Spleen (tissue), 11 donors: ENCODE results near the gene FYB1. TPM values are rescaled to one million over a fixed set of nuclear protein-coding genes. Genes with fewer than 3 reads are reported as not detected.

Experiments
- DNase-seq: peaks from one replicate; pipeline ENCODE4 v3.0.0-alpha.2; 2020
- H3K27ac ChIP-seq, 8 donors: fragments of 200-600 bp; sonication (generic) in 7 of 8; 1 replicate in 4 of 8; 2 replicates in 4 of 8; pipeline versions ENCODE4 v1.5.0 to v1.8.0; 2016 to 2021; ENCODE audit warnings: inconsistent platforms in 4 of 8, mild to moderate bottlenecking in 4 of 8, moderate library complexity in 1 of 8
- H3K27me3 ChIP-seq, 7 donors: fragments of 200-600 bp; sonication (generic) in 6 of 7; replicated peaks in 1 of 7; 1 replicate in 4 of 7; 2 replicates in 3 of 7; pipeline versions ENCODE4 v1.5.0 to v1.8.0; 2016 to 2021; ENCODE audit warnings: inconsistent platforms in 3 of 7, mild to moderate bottlenecking in 1 of 7
- H3K36me3 ChIP-seq, 6 donors: fragments of 200-600 bp; sonication (generic) in 5 of 6; 1 replicate in 4 of 6; 2 replicates in 2 of 6; pipeline versions ENCODE4 v1.5.0 to v1.8.0; 2016 to 2021; ENCODE audit warnings: inconsistent platforms in 2 of 6
- H3K4me1 ChIP-seq, 6 donors: fragments of 200-600 bp; sonication (generic) in 5 of 6; 1 replicate in 3 of 6; 2 replicates in 3 of 6; pipeline versions ENCODE4 v1.5.0 to v1.8.0; 2016 to 2021; ENCODE audit warnings: inconsistent platforms in 3 of 6
- H3K4me3 ChIP-seq, 8 donors: fragments of 200-600 bp; sonication (generic) in 7 of 8; 1 replicate in 4 of 8; 2 replicates in 4 of 8; pipeline versions ENCODE4 v1.5.0 to v1.8.0; 2016 to 2021; ENCODE audit warnings: inconsistent platforms in 4 of 8, mild to moderate bottlenecking in 4 of 8, moderate library complexity in 2 of 8
- H3K9me3 ChIP-seq, 8 donors: fragments of 200-600 bp; sonication (generic) in 7 of 8; 1 replicate in 4 of 8; 2 replicates in 4 of 8; pipeline versions ENCODE4 v1.5.0 to v1.8.0; 2016 to 2021; ENCODE audit warnings: inconsistent platforms in 4 of 8
- POLR2A ChIP-seq, 3 donors: fragments of 450-650 bp; IDR thresholded peaks; one replicate each; pipeline ENCODE4 v1.5.1; 2017; ENCODE audit warnings: antibody characterized with exemption in 3 of 3, mild to moderate bottlenecking in 1 of 3
- POLR2AphosphoS5 ChIP-seq, 3 donors: sonication (generic); formaldehyde crosslinking; IDR thresholded peaks; one replicate each; pipeline ENCODE4 v1.5.1; 2017; ENCODE audit warnings: antibody characterized with exemption in 3 of 3
- WGBS, 5 donors: extraction: QIAGEN DNeasy Blood & Tissue Kit in 3 of 5; methylation state at CpG; one replicate each; pipeline versions ENCODE4 v1.1.5 to v1.1.7; 2013 to 2018; 5-methylcytosine and 5-hydroxymethylcytosine counted together
- intact Hi-C: fragments of 100-400 bp; cut with DNase I; formaldehyde crosslinking; loops from one replicate; pipeline ENCODE4 v1.15.0; 2023; ENCODE audit warnings: low total_unique reads
- polyA plus RNA-seq, 3 donors: library from polyadenylated mRNA; stranded (reverse); fragments of 200-250 nt; gene quantifications; one replicate each; pipeline ENCODE4 v1.2.1, GENCODE V29; 2013
- total RNA-seq, 7 donors: library from RNA; depleted of rRNA in 3 of 7; stranded (reverse); fragments of >200 nt in 3 of 7; fragmentation: NEBNext Ultra II Directional in 4 of 7; extraction: Animal tissue kit (Norgen Biotek cat#: 25700) in 4 of 7; gene quantifications; one replicate each; pipeline versions ENCODE4 v1.1.0 to v1.2.1, GENCODE V29; 2016 to 2021
- TF ChIP-seq, protein P1 (sequence below), 11 experiments: fragments of 200-600 bp in 7 of 11; fragments of 450-650 bp in 4 of 11; sonication (generic) in 4 of 11; IDR thresholded peaks in 8 of 11; conservative IDR thresholded peaks in 3 of 11; 1 replicate in 7 of 11; 2 replicates in 4 of 11; pipeline versions ENCODE4 v1.4.0 to v1.8.0; 2016 to 2021; ENCODE audit warnings: antibody characterized with exemption in 11 of 11, inconsistent platforms in 4 of 11, mild to moderate bottlenecking in 1 of 11
- donor health status: healthy with polysubstance abuse.
- donor health status: DM: no; HTN: no; CAD: no; lungs with moderate emphysema.
- donor health status: DM: no; HTN: no; CAD: no.
- donor health status: Bipolar disorder and iron deficiency.
- donor health status: healthy.
- donor health status: DM: no; HTN: no; CAD: no.
- donor health status: DM: yes; HTN: yes; CAD: no.

Gene FYB1
- total and polyA plus RNA-seq, 10 donors: 21.0 to 287 (median 200) TPM

DNA sequence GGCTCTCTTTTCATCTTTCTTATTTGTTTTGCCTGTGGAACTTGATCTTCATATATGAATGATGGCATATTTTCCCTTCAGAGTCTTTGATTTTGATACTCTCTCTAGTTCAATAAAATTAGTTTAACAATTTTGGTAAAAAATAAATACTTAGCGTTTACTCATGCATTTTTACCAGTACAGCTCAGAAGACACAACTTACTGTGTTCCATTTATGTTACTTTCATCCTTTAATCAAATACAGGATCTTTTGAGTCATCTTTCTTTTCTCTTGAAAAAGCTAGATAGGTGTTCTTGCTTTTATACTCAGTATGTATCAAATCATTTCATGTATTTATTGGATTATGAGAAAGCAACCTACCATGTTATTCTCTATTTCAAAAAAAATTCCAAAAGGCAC, 98.0 kb downstream of the FYB1 start:
- Histone ChIP-seq H3K4me1 (peaks cover 0 to 3% (median 0%) of the 10 kb centered on the region in 6 donors), H3K27ac (no peak overlapping the region), H3K9me3 (no peaks in the 10 kb centered on the region), H3K36me3 (peaks cover 0 to 98% (median 11%) of the 10 kb centered on the region in 6 donors), H3K27me3 (no peaks in the 10 kb centered on the region), H3K4me3 (no peak overlapping the region)
- no peak for DNase-seq
- intact Hi-C loops: no loop called here
- WGBS, 5 donors: 80 to 88% (median 87%) methylated on average over 1 of the region's 1 CpG
- TF ChIP-seq POLR2A (IDR thresholded peaks at IDR 0.05): no peak
- TF ChIP-seq, protein P1, sequence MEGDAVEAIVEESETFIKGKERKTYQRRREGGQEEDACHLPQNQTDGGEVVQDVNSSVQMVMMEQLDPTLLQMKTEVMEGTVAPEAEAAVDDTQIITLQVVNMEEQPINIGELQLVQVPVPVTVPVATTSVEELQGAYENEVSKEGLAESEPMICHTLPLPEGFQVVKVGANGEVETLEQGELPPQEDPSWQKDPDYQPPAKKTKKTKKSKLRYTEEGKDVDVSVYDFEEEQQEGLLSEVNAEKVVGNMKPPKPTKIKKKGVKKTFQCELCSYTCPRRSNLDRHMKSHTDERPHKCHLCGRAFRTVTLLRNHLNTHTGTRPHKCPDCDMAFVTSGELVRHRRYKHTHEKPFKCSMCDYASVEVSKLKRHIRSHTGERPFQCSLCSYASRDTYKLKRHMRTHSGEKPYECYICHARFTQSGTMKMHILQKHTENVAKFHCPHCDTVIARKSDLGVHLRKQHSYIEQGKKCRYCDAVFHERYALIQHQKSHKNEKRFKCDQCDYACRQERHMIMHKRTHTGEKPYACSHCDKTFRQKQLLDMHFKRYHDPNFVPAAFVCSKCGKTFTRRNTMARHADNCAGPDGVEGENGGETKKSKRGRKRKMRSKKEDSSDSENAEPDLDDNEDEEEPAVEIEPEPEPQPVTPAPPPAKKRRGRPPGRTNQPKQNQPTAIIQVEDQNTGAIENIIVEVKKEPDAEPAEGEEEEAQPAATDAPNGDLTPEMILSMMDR (IDR thresholded peaks at IDR 0.05 in 8 of 11, conservative IDR thresholded peaks at IDR 0.05 in 3 of 11): no peak
- TF ChIP-seq POLR2AphosphoS5 (IDR thresholded peaks at IDR 0.05): no peak

DNA sequence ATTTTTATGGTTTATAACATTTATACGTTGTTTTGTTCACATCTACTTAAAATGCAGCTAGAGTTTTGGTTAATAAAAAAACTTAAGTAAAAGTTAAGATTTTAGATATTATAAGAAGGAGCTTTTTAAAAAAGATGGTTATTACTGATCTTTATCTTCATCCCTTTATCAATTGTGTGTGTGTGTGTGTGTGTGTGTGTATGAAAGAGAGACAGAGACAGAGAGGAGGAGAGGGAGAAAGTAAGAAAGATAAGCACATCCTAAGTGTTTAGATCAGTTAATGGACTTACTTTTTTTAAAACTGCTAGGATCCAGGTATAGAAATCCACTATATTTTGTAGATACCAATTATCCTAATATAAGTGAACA, 99.3 kb downstream of the FYB1 start:
- H3K36me3 ChIP-seq: peaks cover 0 to 98% (median 11%) of the 10 kb centered on the region in 6 donors
- H3K4me1 ChIP-seq: peaks cover 0 to 11% (median 0%) of the 10 kb centered on the region in 6 donors
- H3K4me3 ChIP-seq: no peak overlapping the region
- WGBS, 5 donors: 86 to 97% (median 91%) methylated on average over 1 of the region's 1 CpG
- no peak for DNase-seq
- no peaks in the 10 kb centered on the region for H3K9me3 ChIP-seq
- intact Hi-C loops: no loop called here
- TF ChIP-seq POLR2A (IDR thresholded peaks at IDR 0.05) (no peak), POLR2AphosphoS5 (IDR thresholded peaks at IDR 0.05) (no peak)
- TF ChIP-seq, protein P1 (IDR thresholded peaks at IDR 0.05 in 8 of 11, conservative IDR thresholded peaks at IDR 0.05 in 3 of 11): no peak
- H3K27ac ChIP-seq: no peak overlapping the region
- H3K27me3 ChIP-seq: no peaks in the 10 kb centered on the region

DNA sequence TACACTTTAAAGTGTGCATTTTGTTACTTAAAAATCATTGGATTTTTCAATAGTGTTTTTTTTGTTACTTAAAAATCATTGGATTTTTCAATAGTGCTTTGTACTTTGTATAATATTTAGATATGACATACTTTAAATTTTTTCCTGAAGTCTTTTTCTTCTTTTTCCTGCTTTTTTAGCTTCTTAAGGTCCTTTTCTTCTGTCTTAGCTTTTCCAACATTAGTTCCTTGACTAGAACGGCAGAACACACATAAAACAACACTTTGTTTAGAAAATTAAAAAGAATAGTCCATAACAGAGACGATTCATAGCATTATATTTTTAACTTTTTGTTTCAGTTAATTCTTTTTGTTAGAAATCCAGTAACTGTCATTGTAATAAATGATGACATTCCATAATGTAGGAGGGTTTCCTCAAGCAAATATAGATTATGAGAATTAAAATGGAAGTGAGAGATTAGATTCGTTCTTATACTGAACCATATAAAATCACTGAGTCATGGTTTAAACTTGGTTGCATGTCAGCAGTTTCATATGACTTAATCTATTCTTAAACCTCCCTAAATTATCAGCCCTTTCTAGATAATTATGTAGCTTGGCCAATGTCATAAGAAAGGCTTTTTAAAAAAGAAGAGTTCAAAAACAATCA, 99.8 kb downstream of the FYB1 start:
- TF ChIP-seq POLR2AphosphoS5 (IDR thresholded peaks at IDR 0.05) (no peak), POLR2A (IDR thresholded peaks at IDR 0.05) (no peak)
- TF ChIP-seq, protein P1 (IDR thresholded peaks at IDR 0.05 in 8 of 11, conservative IDR thresholded peaks at IDR 0.05 in 3 of 11): no peak
- H3K36me3 ChIP-seq: peaks cover 0 to 100% (median 12%) of the 10 kb centered on the region in 6 donors
- H3K4me3 ChIP-seq: no peak overlapping the region
- WGBS, 5 donors: 84 to 93% (median 86%) methylated on average over 3 of the region's 3 CpGs
- DNase-seq: no peak
- H3K27me3 ChIP-seq: no peaks in the 10 kb centered on the region
- no peaks in the 10 kb centered on the region for H3K9me3 ChIP-seq
- H3K4me1 ChIP-seq: peaks cover 0 to 11% (median 0%) of the 10 kb centered on the region in 6 donors
- no peak overlapping the region for H3K27ac ChIP-seq
- intact Hi-C loops: no loop called here

DNA sequence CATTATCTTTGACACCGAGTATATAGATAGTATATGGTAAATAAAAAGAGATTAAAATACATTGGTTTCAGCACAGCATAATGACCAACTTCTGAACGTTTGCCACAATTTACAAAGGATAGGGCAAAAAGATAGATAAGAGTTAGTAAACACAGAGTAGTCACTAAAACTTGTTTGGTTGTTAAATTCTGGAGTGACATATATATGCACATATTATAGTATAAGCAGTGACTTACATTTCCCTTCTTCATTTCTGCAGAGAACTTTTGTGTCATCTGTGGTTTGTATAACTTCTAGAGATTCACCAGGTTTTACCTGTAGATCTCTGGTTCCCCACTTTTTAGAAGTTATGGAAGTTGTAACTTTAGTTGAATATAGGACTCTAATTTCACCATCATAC, 100.7 kb downstream of the FYB1 start:
- WGBS, 5 donors: 73 to 92% (median 87%) methylated on average over 2 of the region's 2 CpGs
- H3K9me3 ChIP-seq: no peaks in the 10 kb centered on the region
- intact Hi-C loops: no loop called here
- no peaks in the 10 kb centered on the region for H3K27me3 ChIP-seq
- TF ChIP-seq POLR2A (IDR thresholded peaks at IDR 0.05) (no peak), POLR2AphosphoS5 (IDR thresholded peaks at IDR 0.05) (no peak)
- TF ChIP-seq, protein P1 (IDR thresholded peaks at IDR 0.05 in 8 of 11, conservative IDR thresholded peaks at IDR 0.05 in 3 of 11): no peak
- peaks cover 0 to 100% (median 15%) of the 10 kb centered on the region in 6 donors for H3K36me3 ChIP-seq
- H3K27ac ChIP-seq: no peak overlapping the region
- no peak for DNase-seq
- H3K4me1 ChIP-seq: peaks cover 0 to 11% (median 0%) of the 10 kb centered on the region in 6 donors
- H3K4me3 ChIP-seq: no peak overlapping the region
